Erythroblast (primary cell): Measurements from ENCODE around the gene UNC119.

Experiments
- GATA1 ChIP-seq: IDR thresholded peaks from 2 replicates; pipeline ENCODE4 v1.6.1; 2011; ENCODE audit warnings: low read depth, mild to moderate bottlenecking, control low read depth, low read length, moderate library complexity
- POLR2A ChIP-seq: IDR thresholded peaks from 2 replicates; pipeline ENCODE4 v1.6.1; 2011; ENCODE audit warnings: mild to moderate bottlenecking, low read length

GRCh38 chr17:28518578-28518977 is 33.8 kb downstream of the UNC119 start:
- TF ChIP-seq POLR2A (no peak), GATA1 (no peak)
